ENCODE data around the gene VSX2. TPM values are rescaled to one million over a fixed set of nuclear protein-coding genes. Genes with fewer than 3 reads are reported as not detected.

VSX2 gene
- total and polyA plus RNA-seq, 7 experiments from 2014 or later, result not detected

DNA sequence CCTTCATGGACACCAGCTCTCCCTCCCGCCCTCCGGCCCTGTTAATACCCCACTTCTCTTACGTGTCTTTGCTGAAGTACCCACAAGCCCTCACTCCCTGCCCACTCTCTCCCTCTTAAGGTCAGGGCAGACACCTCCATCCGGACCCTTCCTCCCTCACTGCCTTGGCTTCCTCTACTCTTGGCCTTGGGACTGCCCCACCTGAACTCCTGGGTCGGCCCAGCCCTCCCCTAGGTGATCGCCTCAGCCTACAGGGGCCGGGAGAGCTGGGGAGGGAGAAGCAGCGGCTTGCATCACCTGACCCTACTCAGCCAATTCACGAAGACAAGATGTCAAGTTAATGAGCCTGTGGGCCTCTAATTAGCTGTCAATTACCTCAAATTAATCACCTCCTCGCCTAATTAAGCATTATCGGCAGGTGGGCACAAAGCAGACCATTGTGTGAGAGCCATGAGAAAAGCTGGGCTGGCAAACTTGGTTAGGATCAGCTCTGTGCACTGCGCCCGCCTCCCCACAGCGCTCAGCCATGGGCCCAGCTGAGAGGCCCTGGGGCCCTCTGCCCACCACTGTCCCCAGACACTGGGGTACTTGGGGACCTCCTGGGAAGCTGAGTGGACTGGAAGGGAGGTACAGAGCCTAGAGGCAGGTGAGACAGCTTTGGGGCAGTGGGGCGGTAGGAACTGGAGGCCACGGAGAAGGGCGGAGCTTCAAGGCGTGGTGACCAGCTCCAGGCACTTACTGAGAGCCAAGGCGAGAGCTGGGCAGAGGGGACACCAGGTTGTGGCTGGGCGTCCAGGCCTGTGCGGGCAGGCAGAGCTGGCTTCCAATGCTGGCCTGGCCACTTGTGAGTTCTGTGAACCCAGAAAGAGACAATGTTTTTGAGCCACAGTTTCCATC, 25.1 kb upstream of the VSX2 start:
- intact Hi-C loops (cut with micrococcal nuclease), result no loop called here
- Mint-ChIP-seq H3K27me3 (peaks cover 7 to 13% (median 11%) of the 10 kb centered on the region in 5 donors), H3K4me1 (peaks cover 0 to 5% (median 0%) of the 10 kb centered on the region in 7 donors), H3K27ac (no peak overlapping the region), H3K9me3 (no peaks in the 10 kb centered on the region), H3K4me3 (no peak overlapping the region), H3K36me3 (no peaks in the 10 kb centered on the region)
- no peak overlapping the region for H3K4me3 ChIP-seq (ENCODE audit: low read length)
- peaks cover 0 to 6% of the 10 kb centered on the region in 2 donors for H3K4me1 ChIP-seq (ENCODE audit: control insufficient read depth in 2 of 2, insufficient read depth in 2 of 2, low read length in 2 of 2)
- no peaks in the 10 kb centered on the region for H3K9me3 ChIP-seq (ENCODE audit: control insufficient read depth in 2 of 3, low read length in 3 of 3)
- ChIA-PET CTCF (no interaction called here), POLR2A (no interaction called here)
- DNase-seq (no peak), ATAC-seq (no peak)
- no peaks in the 10 kb centered on the region for H3K27me3 ChIP-seq (ENCODE audit: control insufficient read depth in 2 of 2, insufficient read depth in 2 of 2, low read length in 2 of 2)
- H3K27ac ChIP-seq (ENCODE audit: low read depth, low read length), result no peak overlapping the region
- H3K36me3 ChIP-seq (ENCODE audit: control insufficient read depth in 2 of 3, insufficient read depth in 3 of 3, low read length in 3 of 3), result no peaks in the 10 kb centered on the region

DNA sequence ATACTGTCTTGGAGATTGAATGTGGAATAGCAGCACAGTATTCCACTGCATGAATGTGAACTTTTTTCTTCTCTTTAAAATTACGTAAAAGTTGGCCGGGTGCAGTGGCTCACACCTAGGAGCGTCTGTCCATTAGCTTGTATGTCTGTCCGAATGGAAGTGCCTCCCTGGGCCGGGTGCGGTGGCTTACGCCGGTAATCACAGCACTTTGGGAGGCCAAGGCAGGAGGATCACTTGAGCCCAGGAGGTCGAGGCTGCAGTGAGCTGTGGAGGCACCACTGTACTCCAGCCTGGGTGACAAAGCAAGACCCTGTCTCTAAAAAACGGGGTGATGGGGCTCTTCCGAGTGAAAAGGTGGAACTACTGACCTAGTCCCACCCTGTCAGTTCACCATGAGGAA, 22.6 kb upstream of the VSX2 start:
- H3K4me1 Mint-ChIP-seq, result peaks cover 0 to 5% (median 0%) of the 10 kb centered on the region in 7 donors
- no peak overlapping the region for H3K4me3 ChIP-seq (ENCODE audit: low read length)
- no peak overlapping the region for H3K27ac Mint-ChIP-seq
- DNase-seq, result no peak
- CTCF ChIA-PET, result interaction anchor here (2.4 kb wide), 1 partner anchor 35 kb away, joined by 12 read pairs; no protein-coding TSS in a partner anchor
- H3K27me3 ChIP-seq (ENCODE audit: control insufficient read depth in 2 of 2, insufficient read depth in 2 of 2, low read length in 2 of 2), result no peaks in the 10 kb centered on the region
- no peaks in the 10 kb centered on the region for H3K36me3 ChIP-seq (ENCODE audit: control insufficient read depth in 2 of 3, insufficient read depth in 3 of 3, low read length in 3 of 3)
- H3K36me3 Mint-ChIP-seq, result no peaks in the 10 kb centered on the region
- POLR2A ChIA-PET, result no interaction called here
- H3K4me1 ChIP-seq (ENCODE audit: control insufficient read depth in 2 of 2, insufficient read depth in 2 of 2, low read length in 2 of 2), result peaks cover 0 to 6% of the 10 kb centered on the region in 2 donors
- no peaks in the 10 kb centered on the region for H3K9me3 ChIP-seq (ENCODE audit: control insufficient read depth in 2 of 3, low read length in 3 of 3)
- no peak for ATAC-seq
- no peaks in the 10 kb centered on the region for H3K9me3 Mint-ChIP-seq
- intact Hi-C loops (cut with micrococcal nuclease), result loop anchor here (1.0 to 2.0 kb wide), 2 partner anchors 34 to 35 kb away; no protein-coding TSS in a partner anchor
- H3K4me3 Mint-ChIP-seq, result no peak overlapping the region
- peaks cover 7 to 21% (median 12%) of the 10 kb centered on the region in 5 donors for H3K27me3 Mint-ChIP-seq
- H3K27ac ChIP-seq (ENCODE audit: low read depth, low read length), result no peak overlapping the region

- Mint-ChIP-seq H3K27me3 (peaks cover 7 to 26% (median 13%) of the 10 kb centered on the region in 5 donors), H3K9me3 (no peaks in the 10 kb centered on the region), H3K4me3 (peak overlapping the region in 8 of 10 donors; percentile 12 to 64 (median 54)), H3K27ac (peak overlapping the region in 1 of 9 donors; percentile 36), H3K36me3 (no peaks in the 10 kb centered on the region), H3K4me1 (peaks cover 0 to 5% (median 0%) of the 10 kb centered on the region in 7 donors)
- ChIA-PET POLR2A (no interaction called here), CTCF (no interaction called here)
- Histone ChIP-seq H3K4me3 (ENCODE audit: low read length) (peak overlapping the region; percentile 36), H3K36me3 (ENCODE audit: control insufficient read depth in 2 of 3, insufficient read depth in 3 of 3, low read length in 3 of 3) (no peaks in the 10 kb centered on the region), H3K4me1 (ENCODE audit: control insufficient read depth in 2 of 2, insufficient read depth in 2 of 2, low read length in 2 of 2) (peaks cover 0 to 6% of the 10 kb centered on the region in 2 donors), H3K9me3 (ENCODE audit: control insufficient read depth in 2 of 3, low read length in 3 of 3) (no peaks in the 10 kb centered on the region), H3K27ac (ENCODE audit: low read depth, low read length) (no peak overlapping the region), H3K27me3 (ENCODE audit: control insufficient read depth in 2 of 2, insufficient read depth in 2 of 2, low read length in 2 of 2) (no peaks in the 10 kb centered on the region)
- ATAC-seq (peak; percentile 91), DNase-seq (peak; percentile 41 to 78 (median 59))
- intact Hi-C loops (cut with micrococcal nuclease), result loop anchor here (1.0 to 2.0 kb wide), 2 partner anchors 33 kb away; no protein-coding TSS in a partner anchor
These were observed 21.4 kb upstream of the VSX2 start for GRCh38 chr14:74217672-74218448.

DNA sequence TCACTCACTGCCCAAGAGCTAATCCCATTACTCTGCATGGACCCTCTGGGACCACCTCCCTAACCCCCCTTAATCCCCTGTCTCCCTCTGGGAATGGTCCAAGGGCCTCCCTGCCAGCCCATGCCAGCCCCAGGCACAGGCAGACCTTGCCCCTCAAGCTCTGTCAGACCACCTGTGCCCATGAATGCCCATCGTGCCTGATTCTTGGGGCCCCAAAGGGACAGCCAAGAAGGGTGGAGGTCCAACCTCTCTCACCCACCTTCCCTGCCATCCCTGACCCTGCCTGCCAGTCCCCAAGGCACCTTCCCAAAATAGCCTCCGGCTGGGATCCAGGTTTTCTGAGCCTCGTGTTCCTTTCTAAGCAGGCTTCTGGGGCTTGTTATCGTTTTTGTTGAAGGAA, 20.8 kb upstream of the VSX2 start:
- Histone ChIP-seq H3K36me3 (ENCODE audit: control insufficient read depth in 2 of 3, insufficient read depth in 3 of 3, low read length in 3 of 3) (no peaks in the 10 kb centered on the region), H3K9me3 (ENCODE audit: control insufficient read depth in 2 of 3, low read length in 3 of 3) (no peaks in the 10 kb centered on the region), H3K4me3 (ENCODE audit: low read length) (no peak overlapping the region), H3K4me1 (ENCODE audit: control insufficient read depth in 2 of 2, insufficient read depth in 2 of 2, low read length in 2 of 2) (peaks cover 0 to 6% of the 10 kb centered on the region in 2 donors), H3K27me3 (ENCODE audit: control insufficient read depth in 2 of 2, insufficient read depth in 2 of 2, low read length in 2 of 2) (no peaks in the 10 kb centered on the region), H3K27ac (ENCODE audit: low read depth, low read length) (no peak overlapping the region)
- Mint-ChIP-seq H3K4me1 (peaks cover 0 to 5% (median 0%) of the 10 kb centered on the region in 7 donors), H3K4me3 (peak overlapping the region in 1 of 10 donors; percentile 13), H3K27me3 (peaks cover 7 to 26% (median 14%) of the 10 kb centered on the region in 5 donors), H3K36me3 (no peaks in the 10 kb centered on the region), H3K27ac (no peak overlapping the region), H3K9me3 (no peaks in the 10 kb centered on the region)
- ATAC-seq (no peak), DNase-seq (no peak)
- ChIA-PET POLR2A (no interaction called here), CTCF (no interaction called here)
- intact Hi-C loops (cut with micrococcal nuclease), result no loop called here

DNA sequence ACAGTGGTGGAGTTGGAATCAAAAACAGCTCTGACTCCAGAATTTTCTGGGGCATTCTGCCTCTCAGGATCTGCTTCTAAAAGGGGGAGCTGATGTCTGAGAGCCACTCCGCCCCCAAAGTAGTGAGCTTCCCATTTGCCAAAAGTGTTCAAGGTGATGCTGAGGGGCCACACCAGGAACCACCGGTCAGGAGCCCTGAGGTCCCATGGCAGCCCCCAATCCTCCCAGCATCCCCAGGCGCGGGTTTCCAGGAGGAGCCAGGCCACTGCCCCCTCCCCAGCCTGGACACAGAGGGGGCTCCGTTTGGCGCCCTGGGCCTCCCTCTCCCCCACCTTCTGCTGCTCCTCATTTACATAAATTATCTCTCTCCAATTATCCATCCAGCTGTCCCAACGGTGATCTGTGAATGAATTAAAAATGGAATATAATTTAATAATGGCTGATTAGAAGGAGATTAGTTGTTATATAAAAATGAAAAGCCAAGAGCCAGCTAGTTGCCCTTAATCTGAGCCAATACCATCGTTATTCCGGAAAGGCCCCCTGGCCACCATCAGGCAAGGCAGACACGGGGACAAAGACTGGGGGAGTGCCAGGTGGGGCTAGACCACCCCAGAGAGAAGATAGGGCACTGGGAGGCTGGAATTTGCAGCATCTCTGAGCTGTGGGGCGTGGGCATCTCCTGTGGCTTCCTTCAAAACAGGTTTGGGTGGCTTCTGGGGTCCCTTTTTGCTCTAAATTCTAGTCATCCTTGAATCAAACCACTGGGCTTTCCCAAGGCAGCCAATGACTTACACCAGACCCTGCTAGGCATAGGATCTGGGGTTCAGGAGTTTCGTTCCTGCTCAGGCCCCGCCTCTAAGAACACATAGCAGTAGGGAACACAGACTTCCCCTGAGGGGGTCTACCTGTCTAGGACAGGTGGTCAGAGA, 19.7 kb upstream of the VSX2 start:
- Histone ChIP-seq H3K4me1 (ENCODE audit: control insufficient read depth in 2 of 2, insufficient read depth in 2 of 2, low read length in 2 of 2) (peaks cover 0 to 6% of the 10 kb centered on the region in 2 donors), H3K9me3 (ENCODE audit: control insufficient read depth in 2 of 3, low read length in 3 of 3) (no peaks in the 10 kb centered on the region), H3K27me3 (ENCODE audit: control insufficient read depth in 2 of 2, insufficient read depth in 2 of 2, low read length in 2 of 2) (no peaks in the 10 kb centered on the region), H3K4me3 (ENCODE audit: low read length) (no peak overlapping the region), H3K36me3 (ENCODE audit: control insufficient read depth in 2 of 3, insufficient read depth in 3 of 3, low read length in 3 of 3) (no peaks in the 10 kb centered on the region), H3K27ac (ENCODE audit: low read depth, low read length) (no peak overlapping the region)
- intact Hi-C loops (cut with micrococcal nuclease), result no loop called here
- H3K36me3 Mint-ChIP-seq, result no peaks in the 10 kb centered on the region
- DNase-seq (no peak), ATAC-seq (no peak)
- peaks cover 0 to 5% (median 0%) of the 10 kb centered on the region in 7 donors for H3K4me1 Mint-ChIP-seq
- H3K4me3 Mint-ChIP-seq, result no peak overlapping the region
- CTCF ChIA-PET, result interaction anchor here (0.8 kb wide), 1 partner anchor 562 kb away, joined by 3 read pairs; no protein-coding TSS in a partner anchor
- POLR2A ChIA-PET, result no interaction called here
- peaks cover 7 to 23% (median 19%) of the 10 kb centered on the region in 5 donors for H3K27me3 Mint-ChIP-seq
- peak overlapping the region in 1 of 9 donors; percentile 55 for H3K27ac Mint-ChIP-seq
- no peaks in the 10 kb centered on the region for H3K9me3 Mint-ChIP-seq

DNA sequence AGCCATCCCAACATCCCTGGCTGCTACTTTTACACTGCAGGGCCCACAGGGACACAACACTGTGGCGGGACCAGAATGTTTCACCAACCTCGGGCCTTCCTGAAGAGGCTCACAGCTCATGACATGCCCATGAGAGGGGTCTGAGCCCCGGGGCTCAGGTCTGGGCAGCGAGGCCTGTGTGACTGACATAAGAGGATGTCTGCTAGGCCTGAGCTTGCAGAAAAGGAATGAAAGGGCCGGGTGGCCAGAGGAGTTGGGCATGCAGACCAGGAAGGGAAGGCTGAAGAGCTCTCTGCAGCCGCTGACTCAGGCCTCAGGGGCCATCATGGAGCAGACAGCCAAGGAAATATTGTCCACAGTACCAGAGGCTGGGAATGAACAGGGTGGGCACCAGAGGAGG, 18.3 kb upstream of the VSX2 start:
- ChIA-PET CTCF (no interaction called here), POLR2A (no interaction called here)
- no peaks in the 10 kb centered on the region for H3K27me3 ChIP-seq (ENCODE audit: control insufficient read depth in 2 of 2, insufficient read depth in 2 of 2, low read length in 2 of 2)
- H3K4me3 ChIP-seq (ENCODE audit: low read length), result no peak overlapping the region
- Mint-ChIP-seq H3K36me3 (no peaks in the 10 kb centered on the region), H3K27me3 (peaks cover 7 to 27% (median 19%) of the 10 kb centered on the region in 5 donors), H3K4me1 (peaks cover 0 to 5% (median 0%) of the 10 kb centered on the region in 7 donors), H3K9me3 (no peaks in the 10 kb centered on the region), H3K27ac (no peak overlapping the region), H3K4me3 (no peak overlapping the region)
- H3K4me1 ChIP-seq (ENCODE audit: control insufficient read depth in 2 of 2, insufficient read depth in 2 of 2, low read length in 2 of 2), result peaks cover 0 to 6% of the 10 kb centered on the region in 2 donors
- intact Hi-C loops (cut with micrococcal nuclease), result no loop called here
- no peaks in the 10 kb centered on the region for H3K9me3 ChIP-seq (ENCODE audit: control insufficient read depth in 2 of 3, low read length in 3 of 3)
- H3K36me3 ChIP-seq (ENCODE audit: control insufficient read depth in 2 of 3, insufficient read depth in 3 of 3, low read length in 3 of 3), result no peaks in the 10 kb centered on the region
- DNase-seq (no peak), ATAC-seq (no peak)
- no peak overlapping the region for H3K27ac ChIP-seq (ENCODE audit: low read depth, low read length)
